SK-N-MC (cell line): ENCODE results near the gene ASGR1.

Source experiments
- EZH2 ChIP-seq: fragments of 200-600 bp; sonication (generic); IDR thresholded peaks from one replicate; pipeline ENCODE4 v1.6.1; 2017; ENCODE audit warnings: antibody characterized with exemption
- FOXP2 ChIP-seq: optimal IDR thresholded peaks from 2 replicates; pipeline ENCODE3; 2011; ENCODE audit warnings: mild to moderate bottlenecking, moderate library complexity; ENCODE audit not compliant: insufficient read depth; ENCODE audit errors: extremely low read length, control extremely low read depth
- POLR2AphosphoS5 ChIP-seq: IDR thresholded peaks from 2 replicates; pipeline ENCODE4 v1.6.1; 2012; ENCODE audit warnings: mild to moderate bottlenecking, low read depth, low read length, borderline replicate concordance

GRCh38 chr17:7224661-7225111 lies 45.5 kb upstream of the ASGR1 start:
- no peak for TF ChIP-seq FOXP2
- TF ChIP-seq POLR2AphosphoS5: no peak
- no peak for TF ChIP-seq EZH2
